Measurements from ENCODE around the gene CATSPERB.
"Not testable (repeated sequence)": the region's sequence is repeated elsewhere in the genome, so short reads cannot be mapped to it uniquely, and the experiment has no call there.

Gene CATSPERB

GRCh38 chr14:91667101-91667500 lies 64.8 kb downstream of the CATSPERB start:
- DNase-seq (ENCODE audit: low spot score) = not testable (repeated sequence)

GRCh38 chr14:91660790-91661189 lies 71.1 kb downstream of the CATSPERB start:
- no peak for DNase-seq (ENCODE audit: low spot score)

- no peak for DNase-seq (ENCODE audit: low spot score)
Measured at GRCh38 chr14:91654836-91655235, 77.0 kb downstream of the CATSPERB start.

- DNase-seq (ENCODE audit: low spot score) = no peak
Measured at GRCh38 chr14:91653451-91653850, 78.4 kb downstream of the CATSPERB start.

- peak; percentile 25 for DNase-seq (ENCODE audit: low spot score)
Measured at GRCh38 chr14:91649930-91650329, 82.0 kb downstream of the CATSPERB start.

GRCh38 chr14:91647856-91648255 lies 84.0 kb downstream of the CATSPERB start:
- no peak for DNase-seq (ENCODE audit: low spot score)

- no peak for DNase-seq (ENCODE audit: low spot score)
Measured at GRCh38 chr14:91636604-91637003, 95.3 kb downstream of the CATSPERB start.

GRCh38 chr14:91624757-91625156 lies 107.1 kb downstream of the CATSPERB start:
- no peak for DNase-seq (ENCODE audit: low spot score)

- no peak for DNase-seq (ENCODE audit: low spot score)
Measured at GRCh38 chr14:91614187-91614586, 117.7 kb downstream of the CATSPERB start.

- DNase-seq (ENCODE audit: low spot score) = no peak
Measured at GRCh38 chr14:91613459-91614112, 118.3 kb downstream of the CATSPERB start.

GRCh38 chr14:91611528-91611927 lies 120.4 kb downstream of the CATSPERB start:
- DNase-seq (ENCODE audit: low spot score) = no peak

GRCh38 chr14:91609161-91609560 lies 122.7 kb downstream of the CATSPERB start:
- DNase-seq (ENCODE audit: low spot score) = no peak

- DNase-seq (ENCODE audit: low spot score) = no peak
Measured at GRCh38 chr14:91607322-91608047, 124.4 kb downstream of the CATSPERB start.

- no peak for DNase-seq (ENCODE audit: low spot score)
Measured at GRCh38 chr14:91606851-91607250, 125.0 kb downstream of the CATSPERB start.

GRCh38 chr14:91604611-91605010 lies 127.3 kb downstream of the CATSPERB start:
- not testable (repeated sequence) for DNase-seq (ENCODE audit: low spot score)

GRCh38 chr14:91599994-91600393 lies 131.9 kb downstream of the CATSPERB start:
- DNase-seq (ENCODE audit: low spot score) = no peak

GRCh38 chr14:91595736-91596135 lies 136.2 kb downstream of the CATSPERB start:
- DNase-seq (ENCODE audit: low spot score) = no peak

- DNase-seq (ENCODE audit: low spot score) = not testable (repeated sequence)
Measured at GRCh38 chr14:91593957-91594356, 137.9 kb downstream of the CATSPERB start.

GRCh38 chr14:91586410-91586809 lies 145.5 kb downstream of the CATSPERB start:
- DNase-seq (ENCODE audit: low spot score) = no peak

- DNase-seq (ENCODE audit: low spot score) = no peak
Measured at GRCh38 chr14:91585856-91586255, 146.0 kb downstream of the CATSPERB start.

- no peak for DNase-seq (ENCODE audit: low spot score)
Measured at GRCh38 chr14:91582761-91583160, 149.1 kb downstream of the CATSPERB start.

GRCh38 chr14:91580876-91581577 lies 150.9 kb downstream of the CATSPERB start:
- no peak for DNase-seq (ENCODE audit: low spot score)

GRCh38 chr14:91577632-91578233 lies 154.2 kb downstream of the CATSPERB start:
- no peak for DNase-seq (ENCODE audit: low spot score)
